ENCODE data around the gene GRM8.

Gene GRM8

GRCh38 chr7:126667742-126668366 is 584.9 kb downstream of the GRM8 start:
- no peak for DNase-seq (ENCODE audit: low spot score)
- TF ChIP-seq CTCF (IDR thresholded peaks at IDR 0.05; ENCODE audit: extremely low read depth, missing control alignments), result no peak

DNA sequence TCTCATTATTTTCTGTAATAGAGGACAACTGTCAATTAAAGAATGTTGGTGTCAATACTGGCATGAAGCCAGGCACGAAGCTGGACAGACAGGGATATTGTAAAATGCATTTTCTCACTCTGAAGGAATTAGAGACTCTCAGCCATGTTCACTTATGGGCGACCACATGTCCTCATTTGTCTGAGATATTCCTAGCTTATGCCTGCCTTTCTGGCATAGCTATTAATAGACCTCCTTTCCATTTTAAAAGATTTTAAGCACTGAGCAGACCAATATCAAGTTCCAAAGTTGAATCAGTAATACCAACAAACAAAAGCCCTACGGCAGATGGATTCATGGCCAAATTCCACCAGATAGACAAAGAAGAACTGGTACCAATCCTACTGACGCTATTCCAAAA is 589.9 kb downstream of the GRM8 start:
- DNase-seq (ENCODE audit: low spot score), result no peak
- TF ChIP-seq CTCF (IDR thresholded peaks at IDR 0.05; ENCODE audit: extremely low read depth, missing control alignments), result no peak

- TF ChIP-seq CTCF (IDR thresholded peaks at IDR 0.05; ENCODE audit: extremely low read depth, missing control alignments), result no peak
- peak; percentile 30 for DNase-seq (ENCODE audit: low spot score)
These were observed 593.6 kb downstream of the GRM8 start for GRCh38 chr7:126659124-126659523.

DNA sequence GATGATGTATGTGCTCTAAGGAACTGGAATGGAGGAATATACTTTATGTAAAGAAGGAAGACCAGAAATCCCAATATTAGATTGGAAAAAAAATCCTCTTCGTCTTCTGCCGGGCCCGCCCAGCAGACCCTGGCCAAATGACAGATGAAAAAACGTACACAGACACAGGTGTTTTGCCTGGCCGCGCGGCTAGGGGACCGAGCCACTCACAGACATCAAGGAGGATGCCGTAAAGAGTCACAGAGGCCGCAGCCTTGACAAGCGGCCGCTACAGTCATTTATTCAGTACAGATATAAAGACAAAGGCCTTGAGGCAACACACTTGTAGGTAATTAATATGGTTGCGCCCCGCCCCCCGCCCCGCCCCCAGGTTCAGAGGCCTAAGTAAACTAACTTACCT is 594.1 kb downstream of the GRM8 start:
- no peak for TF ChIP-seq CTCF (IDR thresholded peaks at IDR 0.05; ENCODE audit: extremely low read depth, missing control alignments)
- no peak for DNase-seq (ENCODE audit: low spot score)

GRCh38 chr7:126657599-126658358 is 595.0 kb downstream of the GRM8 start:
- DNase-seq (ENCODE audit: low spot score), result peak; percentile 58
- no peak for TF ChIP-seq CTCF (IDR thresholded peaks at IDR 0.05; ENCODE audit: extremely low read depth, missing control alignments)

DNA sequence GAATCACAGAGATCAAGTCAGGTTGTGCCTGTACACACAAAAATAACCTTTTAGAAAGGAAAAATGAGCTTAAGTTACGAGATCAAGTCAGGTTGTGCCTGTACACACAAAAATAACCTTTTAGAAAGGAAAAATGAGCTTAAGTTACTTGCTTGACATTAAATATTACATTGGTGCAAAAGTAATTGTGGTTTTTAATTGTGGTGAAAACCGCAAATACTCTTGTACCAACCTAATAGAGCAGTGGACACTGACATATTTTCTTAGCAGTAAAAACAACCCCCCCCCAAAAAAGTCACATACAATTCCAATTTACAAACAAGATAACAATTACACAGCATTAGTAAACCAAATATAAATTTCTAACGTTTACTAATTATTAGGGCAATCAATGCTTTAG is 595.6 kb downstream of the GRM8 start:
- DNase-seq (ENCODE audit: low spot score), result no peak
- TF ChIP-seq CTCF (IDR thresholded peaks at IDR 0.05; ENCODE audit: extremely low read depth, missing control alignments), result no peak

- DNase-seq (ENCODE audit: low spot score), result no peak
- no peak for TF ChIP-seq CTCF (IDR thresholded peaks at IDR 0.05; ENCODE audit: extremely low read depth, missing control alignments)
These were observed 596.6 kb downstream of the GRM8 start for GRCh38 chr7:126656165-126656564.
